HepG2 (cell line): ENCODE data around the gene RAB40C. TPM values are rescaled to one million over a fixed set of nuclear protein-coding genes. Genes with fewer than 3 reads are reported as not detected.

Source experiments
- DMAP1 ChIP-seq: IDR thresholded peaks from 2 replicates; pipeline ENCODE4 v1.6.1; 2016
- DPF2 ChIP-seq: sonication (generic); formaldehyde crosslinking; IDR thresholded peaks from 2 replicates; pipeline ENCODE4 v1.4.0; 2020; ENCODE audit warnings: mild to moderate bottlenecking, low read depth, missing genetic modification reagents, borderline replicate concordance
- GATAD2A ChIP-seq: IDR thresholded peaks from 2 replicates; pipeline ENCODE4 v1.6.1; 2016
- GPN1 ChIP-seq: sonication (generic); formaldehyde crosslinking; IDR thresholded peaks from 2 replicates; pipeline ENCODE4 v1.5.1; 2020; ENCODE audit warnings: missing genetic modification reagents, borderline replicate concordance
- MBD4 ChIP-seq: IDR thresholded peaks from 2 replicates; pipeline ENCODE4 v1.6.1; 2012; ENCODE audit warnings: low read length, inconsistent platforms, borderline replicate concordance
- MEF2D ChIP-seq: sonication (generic); formaldehyde crosslinking; IDR thresholded peaks from 2 replicates; pipeline ENCODE4 v1.5.1; 2020; ENCODE audit warnings: mild to moderate bottlenecking, missing genetic modification reagents
- PRPF4 ChIP-seq: fragments of 200-400 bp; formaldehyde crosslinking; IDR thresholded peaks from 2 replicates; pipeline ENCODE4 v1.6.1; 2016; ENCODE audit warnings: low read length, low read depth; ENCODE audit not compliant: poor library complexity, severe bottlenecking
- RFX3 ChIP-seq: IDR thresholded peaks from 2 replicates; pipeline ENCODE4 v1.6.1; 2016; ENCODE audit warnings: missing biosample characterization, missing genetic modification reagents
- RORA ChIP-seq: sonication (generic); formaldehyde crosslinking; IDR thresholded peaks from 2 replicates; pipeline ENCODE4 v1.5.0; 2020; ENCODE audit warnings: mild to moderate bottlenecking, missing genetic modification reagents, moderate library complexity
- SP5 ChIP-seq: IDR thresholded peaks from 2 replicates; pipeline ENCODE4 v1.6.1; 2016; ENCODE audit warnings: low read depth, borderline replicate concordance
- SRF ChIP-seq: IDR thresholded peaks from 2 replicates; pipeline ENCODE4 v1.6.1; 2011; ENCODE audit warnings: mild to moderate bottlenecking, low read depth, low read length, moderate library complexity
- U2AF2 ChIP-seq: fragments of 200-400 bp; formaldehyde crosslinking; IDR thresholded peaks from 2 replicates; pipeline ENCODE4 v1.6.1; 2017; ENCODE audit warnings: low read depth, mild to moderate bottlenecking, low read length
- ZNF143 ChIP-seq: sonication (generic); formaldehyde crosslinking; IDR thresholded peaks from 2 replicates; pipeline ENCODE4 v1.4.0; 2020; ENCODE audit warnings: missing genetic modification reagents
- ZNF251 ChIP-seq: sonication (generic); formaldehyde crosslinking; IDR thresholded peaks from 2 replicates; pipeline ENCODE4 v1.9.0; 2021; ENCODE audit warnings: mild to moderate bottlenecking, missing genetic modification reagents
- ZNF572 ChIP-seq: sonication (generic); formaldehyde crosslinking; IDR thresholded peaks from 2 replicates; pipeline ENCODE4 v1.5.1; 2020; ENCODE audit warnings: mild to moderate bottlenecking, missing genetic modification reagents
- ZNF629 ChIP-seq: sonication (generic); formaldehyde crosslinking; conservative IDR thresholded peaks from 2 replicates; pipeline ENCODE4 v1.5.0; 2020; ENCODE audit warnings: missing genetic modification reagents
- ZNF737 ChIP-seq: sonication (generic); formaldehyde crosslinking; IDR thresholded peaks from 2 replicates; pipeline ENCODE4 v1.5.0; 2020; ENCODE audit warnings: missing genetic modification reagents, mild to moderate bottlenecking, borderline replicate concordance
- ZNF777 ChIP-seq: sonication (generic); formaldehyde crosslinking; IDR thresholded peaks from 2 replicates; pipeline ENCODE4 v1.4.0; 2020; ENCODE audit warnings: missing genetic modification reagents
- ZNF878 ChIP-seq: sonication (generic); formaldehyde crosslinking; IDR thresholded peaks from 2 replicates; pipeline ENCODE4 v1.8.1; 2023; ENCODE audit warnings: mild to moderate bottlenecking, missing genetic modification reagents, moderate library complexity
- ZNF879 ChIP-seq: sonication (generic); formaldehyde crosslinking; IDR thresholded peaks from 2 replicates; pipeline ENCODE4 v1.8.1; 2023; ENCODE audit warnings: missing genetic modification reagents
- polyA plus RNA-seq, 8 experiments: library from polyadenylated mRNA; depleted of rRNA in 3 of 8; stranded (reverse) in 7 of 8; unstranded in 1 of 8; fragments of >200 nt; fragmentation: Illumina TruSeq in 4 of 8; extraction: Trizol in 4 of 8; gene quantifications; 2 replicates each; pipeline versions ENCODE4 v1.2.1 to v1.2.3, GENCODE V29; 2011 to 2016; ENCODE audit warnings: low read depth in 4 of 8, missing spikeins in 1 of 8, mixed read lengths in 1 of 8; ENCODE audit not compliant: insufficient read depth in 1 of 8
- total RNA-seq, 5 experiments: library from RNA; depleted of rRNA; stranded (reverse); fragments of >200 nt; fragmentation: Illumina TruSeq; extraction: Trizol; gene quantifications; 2 replicates each; pipeline ENCODE4 v1.2.3, GENCODE V29; 2016; ENCODE audit warnings: low read depth in 1 of 5
- TF ChIP-seq, protein P1 (sequence below): sonication (generic); formaldehyde crosslinking; IDR thresholded peaks from 2 replicates; pipeline ENCODE4 v1.4.0; 2020; ENCODE audit warnings: mild to moderate bottlenecking, missing genetic modification reagents
- TF ChIP-seq, protein P2 (sequence below): sonication (generic); formaldehyde crosslinking; IDR thresholded peaks from 2 replicates; pipeline ENCODE4 v1.8.1; 2023; ENCODE audit warnings: missing genetic modification reagents, inconsistent platforms, borderline replicate concordance
- TF ChIP-seq, protein P3 (sequence below): sonication (generic); formaldehyde crosslinking; IDR thresholded peaks from 2 replicates; pipeline ENCODE4 v1.5.1; 2020; ENCODE audit warnings: mild to moderate bottlenecking, missing genetic modification reagents, moderate library complexity
- TF ChIP-seq, protein P4 (sequence below): sonication (generic); formaldehyde crosslinking; conservative IDR thresholded peaks from 2 replicates; pipeline ENCODE4 v1.4.0; 2020; ENCODE audit warnings: missing genetic modification reagents

The RAB40C gene
- total and polyA plus RNA-seq, 2 of the 13 experiments (the other 11 are each of a cell fraction or from before 2014, with no cell fraction given), result 7.7 to 11.5 TPM

DNA sequence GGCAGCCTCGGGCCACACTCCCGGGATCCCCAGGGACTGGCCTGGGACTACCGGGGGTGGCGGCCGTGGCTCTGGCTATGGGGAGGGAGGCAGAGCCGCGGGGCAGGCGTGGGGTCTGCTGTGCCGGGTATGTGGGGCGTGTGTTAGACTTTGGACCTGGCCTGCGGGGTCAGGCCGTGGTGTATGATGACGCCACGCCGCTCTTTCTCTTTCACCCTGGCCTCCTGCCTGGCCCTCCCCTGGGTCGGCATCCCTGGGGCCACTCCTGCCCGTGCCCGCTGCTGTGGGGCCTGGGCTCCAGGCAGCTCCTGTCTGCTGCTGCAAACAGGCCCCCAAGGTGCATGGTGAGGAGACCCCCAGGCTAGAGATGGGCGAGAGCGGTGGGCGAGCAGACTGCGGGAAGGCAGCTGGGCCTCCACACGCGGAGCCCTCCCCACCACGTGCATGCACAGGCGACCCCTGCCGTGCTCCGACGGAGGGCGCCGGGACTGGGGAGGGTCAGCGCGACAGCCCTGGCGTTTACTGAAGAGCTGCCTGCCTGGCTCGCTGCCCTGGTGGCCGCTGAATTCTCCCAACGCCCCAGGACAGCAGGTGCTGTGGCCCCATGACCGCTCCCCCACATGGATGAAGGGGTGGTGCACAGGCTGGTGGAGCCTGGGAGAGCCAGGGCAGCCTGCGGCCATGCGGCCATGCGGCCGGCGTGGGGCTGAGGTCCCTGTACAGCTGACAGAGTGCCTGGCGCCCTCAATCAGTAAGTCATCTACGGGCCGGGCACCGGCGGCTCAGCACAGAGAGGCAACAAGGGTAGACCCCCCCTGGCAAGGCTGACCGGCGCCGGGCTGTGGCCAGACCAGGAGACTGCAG, 46.3 kb upstream of the RAB40C start (continued):
- TF ChIP-seq GPN1 (CRISPR knock-in tag) (no peak), ZNF777 (no peak; the same call in none of the 2 replicates), GATAD2A (peak; percentile 89), ZNF879 (CRISPR knock-in tag) (no peak), RORA (CRISPR knock-in tag) (no peak), ZNF251 (CRISPR knock-in tag) (no peak), U2AF2 (no peak), SRF (no peak), ZNF737 (CRISPR knock-in tag) (no peak), DMAP1 (CRISPR knock-in tag) (peak; percentile 76; the same call in 1 of the 2 replicates), RFX3 (CRISPR knock-in tag) (no peak), ZNF629 (CRISPR knock-in tag) (no peak), MEF2D (CRISPR knock-in tag) (peak; percentile 42; the same call in 1 of the 2 replicates), PRPF4 (no peak), MBD4 (no peak), ZNF878 (no peak; the same call in 1 of the 2 replicates), DPF2 (no peak), ZNF572 (CRISPR knock-in tag) (no peak), SP5 (CRISPR knock-in tag) (peak; percentile 63; the same call in 1 of the 2 replicates), ZNF143 (CRISPR knock-in tag) (no peak)
- TF ChIP-seq, protein P1, sequence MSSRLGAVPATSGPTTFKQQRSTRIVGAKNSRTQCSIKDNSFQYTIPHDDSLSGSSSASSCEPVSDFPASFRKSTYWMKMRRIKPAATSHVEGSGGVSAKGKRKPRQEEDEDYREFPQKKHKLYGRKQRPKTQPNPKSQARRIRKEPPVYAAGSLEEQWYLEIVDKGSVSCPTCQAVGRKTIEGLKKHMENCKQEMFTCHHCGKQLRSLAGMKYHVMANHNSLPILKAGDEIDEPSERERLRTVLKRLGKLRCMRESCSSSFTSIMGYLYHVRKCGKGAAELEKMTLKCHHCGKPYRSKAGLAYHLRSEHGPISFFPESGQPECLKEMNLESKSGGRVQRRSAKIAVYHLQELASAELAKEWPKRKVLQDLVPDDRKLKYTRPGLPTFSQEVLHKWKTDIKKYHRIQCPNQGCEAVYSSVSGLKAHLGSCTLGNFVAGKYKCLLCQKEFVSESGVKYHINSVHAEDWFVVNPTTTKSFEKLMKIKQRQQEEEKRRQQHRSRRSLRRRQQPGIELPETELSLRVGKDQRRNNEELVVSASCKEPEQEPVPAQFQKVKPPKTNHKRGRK (CRISPR knock-in tag), result no peak
- TF ChIP-seq, protein P2, sequence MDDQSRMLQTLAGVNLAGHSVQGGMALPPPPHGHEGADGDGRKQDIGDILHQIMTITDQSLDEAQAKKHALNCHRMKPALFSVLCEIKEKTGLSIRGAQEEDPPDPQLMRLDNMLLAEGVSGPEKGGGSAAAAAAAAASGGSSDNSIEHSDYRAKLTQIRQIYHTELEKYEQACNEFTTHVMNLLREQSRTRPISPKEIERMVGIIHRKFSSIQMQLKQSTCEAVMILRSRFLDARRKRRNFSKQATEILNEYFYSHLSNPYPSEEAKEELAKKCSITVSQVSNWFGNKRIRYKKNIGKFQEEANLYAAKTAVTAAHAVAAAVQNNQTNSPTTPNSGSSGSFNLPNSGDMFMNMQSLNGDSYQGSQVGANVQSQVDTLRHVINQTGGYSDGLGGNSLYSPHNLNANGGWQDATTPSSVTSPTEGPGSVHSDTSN, result no peak
- TF ChIP-seq, protein P3, sequence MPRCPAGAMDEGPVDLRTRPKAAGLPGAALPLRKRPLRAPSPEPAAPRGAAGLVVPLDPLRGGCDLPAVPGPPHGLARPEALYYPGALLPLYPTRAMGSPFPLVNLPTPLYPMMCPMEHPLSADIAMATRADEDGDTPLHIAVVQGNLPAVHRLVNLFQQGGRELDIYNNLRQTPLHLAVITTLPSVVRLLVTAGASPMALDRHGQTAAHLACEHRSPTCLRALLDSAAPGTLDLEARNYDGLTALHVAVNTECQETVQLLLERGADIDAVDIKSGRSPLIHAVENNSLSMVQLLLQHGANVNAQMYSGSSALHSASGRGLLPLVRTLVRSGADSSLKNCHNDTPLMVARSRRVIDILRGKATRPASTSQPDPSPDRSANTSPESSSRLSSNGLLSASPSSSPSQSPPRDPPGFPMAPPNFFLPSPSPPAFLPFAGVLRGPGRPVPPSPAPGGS (CRISPR knock-in tag), result no peak
- TF ChIP-seq, protein P4, sequence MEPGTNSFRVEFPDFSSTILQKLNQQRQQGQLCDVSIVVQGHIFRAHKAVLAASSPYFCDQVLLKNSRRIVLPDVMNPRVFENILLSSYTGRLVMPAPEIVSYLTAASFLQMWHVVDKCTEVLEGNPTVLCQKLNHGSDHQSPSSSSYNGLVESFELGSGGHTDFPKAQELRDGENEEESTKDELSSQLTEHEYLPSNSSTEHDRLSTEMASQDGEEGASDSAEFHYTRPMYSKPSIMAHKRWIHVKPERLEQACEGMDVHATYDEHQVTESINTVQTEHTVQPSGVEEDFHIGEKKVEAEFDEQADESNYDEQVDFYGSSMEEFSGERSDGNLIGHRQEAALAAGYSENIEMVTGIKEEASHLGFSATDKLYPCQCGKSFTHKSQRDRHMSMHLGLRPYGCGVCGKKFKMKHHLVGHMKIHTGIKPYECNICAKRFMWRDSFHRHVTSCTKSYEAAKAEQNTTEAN (CRISPR knock-in tag), result no peak
